ENCODE results near the gene SLC17A2. TPM values are rescaled to one million over a fixed set of nuclear protein-coding genes. Genes with fewer than 3 reads are reported as not detected.

Gene SLC17A2
- total and polyA plus RNA-seq, 2 experiments from 2014 or later: not detected

GRCh38 chr6:25913741-25914140 lies 16.8 kb downstream of the SLC17A2 start:
- Histone ChIP-seq H2AFZ (no peak overlapping the region), H3K4me3 (no peak overlapping the region), H3K9me2 (ENCODE audit: insufficient read depth) (0 out of 2 replicates have a peak, but pooled peaks cover 4% of the 10 kb centered on the region), H3K4me1 (ENCODE audit: insufficient read depth) (no peaks in the 10 kb centered on the region), H3K4me2 (no peak overlapping the region), H4K20me1 (replicated peaks; ENCODE audit: insufficient read depth) (no peaks in the 10 kb centered on the region), H3F3A (replicated peaks; ENCODE audit: low read depth) (no peaks in the 10 kb centered on the region), H3K27ac (ENCODE audit: low read depth) (no peak overlapping the region), H3K36me3 (ENCODE audit: insufficient read depth) (no peaks in the 10 kb centered on the region), H3K27me3 (ENCODE audit: insufficient read depth) (no peaks in the 10 kb centered on the region), H3K79me2 (replicated peaks; ENCODE audit: insufficient read depth) (no peaks in the 10 kb centered on the region)
- H3K4me3 Mint-ChIP-seq: no peak overlapping the region
- no peak for ATAC-seq
- TF ChIP-seq EZH2 (IDR thresholded peaks at IDR 0.05; ENCODE audit: low read depth, unreplicated experiment) (no peak), ZNF462 (CRISPR knock-in tag; IDR thresholded peaks at IDR 0.05) (no peak), ZNF331 (CRISPR knock-in tag; IDR thresholded peaks at IDR 0.05; ENCODE audit: low read depth) (no peak)
- no peaks in the 10 kb centered on the region for H3K4me1 Mint-ChIP-seq
- H3K36me3 Mint-ChIP-seq (ENCODE audit: low read depth): no peaks in the 10 kb centered on the region
- H3K27ac Mint-ChIP-seq: no peak overlapping the region
- DNase-seq (ENCODE audit: low spot score): no peak
- no peaks in the 10 kb centered on the region for H3K9me3 Mint-ChIP-seq
- H3K27me3 Mint-ChIP-seq (ENCODE audit: insufficient read depth, low read depth, poor library complexity): no peaks in the 10 kb centered on the region

GRCh38 chr6:25911351-25911750 lies 19.1 kb downstream of the SLC17A2 start:
- Histone ChIP-seq H3F3A (replicated peaks; ENCODE audit: low read depth) (no peaks in the 10 kb centered on the region), H3K4me3 (no peak overlapping the region), H4K20me1 (replicated peaks; ENCODE audit: insufficient read depth) (no peaks in the 10 kb centered on the region), H3K36me3 (ENCODE audit: insufficient read depth) (no peaks in the 10 kb centered on the region), H3K4me1 (ENCODE audit: insufficient read depth) (no peaks in the 10 kb centered on the region), H3K4me2 (no peak overlapping the region), H3K27ac (ENCODE audit: low read depth) (no peak overlapping the region), H2AFZ (no peak overlapping the region), H3K79me2 (replicated peaks; ENCODE audit: insufficient read depth) (no peaks in the 10 kb centered on the region), H3K9me2 (ENCODE audit: insufficient read depth) (no peaks in the 10 kb centered on the region), H3K27me3 (ENCODE audit: insufficient read depth) (no peaks in the 10 kb centered on the region)
- ATAC-seq (no peak), DNase-seq (ENCODE audit: low spot score) (no peak)
- H3K27ac Mint-ChIP-seq: no peak overlapping the region
- no peaks in the 10 kb centered on the region for H3K9me3 Mint-ChIP-seq
- H3K4me1 Mint-ChIP-seq: no peaks in the 10 kb centered on the region
- peaks cover 2% of the 10 kb centered on the region for H3K27me3 Mint-ChIP-seq (ENCODE audit: insufficient read depth, low read depth, poor library complexity)
- H3K4me3 Mint-ChIP-seq: no peak overlapping the region
- no peaks in the 10 kb centered on the region for H3K36me3 Mint-ChIP-seq (ENCODE audit: low read depth)
- TF ChIP-seq NANOG (IDR thresholded peaks at IDR 0.05; ENCODE audit: borderline replicate concordance) (no peak), ZNF114 (CRISPR knock-in tag; IDR thresholded peaks at IDR 0.05) (no peak), POLR2AphosphoS5 (IDR thresholded peaks at IDR 0.05; ENCODE audit: low read depth) (no peak), ZNF462 (CRISPR knock-in tag; IDR thresholded peaks at IDR 0.05) (no peak), STAT1 (IDR thresholded peaks at IDR 0.05; ENCODE audit: unreplicated experiment) (no peak), EZH2phosphoT487 (IDR thresholded peaks at IDR 0.05; ENCODE audit: unreplicated experiment) (no peak)
